DND-41 (cell line): ENCODE data around the gene ADM2.

Source experiments
- ATAC-seq: fragments of 200-7000 bp; cut with Tn5 transposase; 3 replicates; pipeline ENCODE4 v1.9.1; 2021; ENCODE audit warnings: low read depth; ENCODE audit not compliant: insufficient read depth
- DNase-seq: peaks from one replicate; pipeline ENCODE4 v3.0.0-alpha.2; 2020
- H2AFZ ChIP-seq: 2 replicates; pipeline ENCODE4 v1.6.0; 2012; ENCODE audit warnings: low read depth, low read length
- H3K27ac ChIP-seq: 2 replicates; pipeline ENCODE4 v1.5.1; 2012; ENCODE audit warnings: low read length, inconsistent platforms
- H3K27me3 ChIP-seq: fragments of 200-600 bp; sonication (generic); 2 replicates; pipeline ENCODE4 v1.6.0; 2012; ENCODE audit warnings: low read length, mild to moderate bottlenecking, inconsistent platforms; ENCODE audit not compliant: insufficient read depth, poor library complexity
- H3K36me3 ChIP-seq: 2 replicates; pipeline ENCODE4 v1.5.1; 2012; ENCODE audit warnings: low read length, inconsistent platforms; ENCODE audit not compliant: insufficient read depth
- H3K4me1 ChIP-seq: 2 replicates; pipeline ENCODE4 v1.5.1; 2012; ENCODE audit warnings: mild to moderate bottlenecking, low read length; ENCODE audit not compliant: insufficient read depth
- H3K4me2 ChIP-seq: 2 replicates; pipeline ENCODE4 v1.6.0; 2012; ENCODE audit warnings: mild to moderate bottlenecking, moderate library complexity, low read length, inconsistent platforms; ENCODE audit not compliant: insufficient read depth
- H3K4me3 ChIP-seq, 2 experiments: fragments of 200-600 bp in 1 of 2; shearing (Covaris generic) in 1 of 2; 2 replicates each; pipeline ENCODE4 v1.5.1; 2012 to 2016; ENCODE audit warnings: inconsistent platforms in 2 of 2, low read length in 2 of 2, mild to moderate bottlenecking in 2 of 2, low read depth in 1 of 2, moderate library complexity in 1 of 2
- H3K79me2 ChIP-seq: 2 replicates; pipeline ENCODE4 v1.6.0; 2012; ENCODE audit warnings: low read length, inconsistent platforms; ENCODE audit not compliant: insufficient read depth
- H3K9ac ChIP-seq: 2 replicates; pipeline ENCODE4 v1.6.0; 2012; ENCODE audit warnings: low read depth, mild to moderate bottlenecking, inconsistent platforms, low read length, moderate library complexity
- H3K9me3 ChIP-seq: 2 replicates; pipeline ENCODE4 v1.5.1; 2012; ENCODE audit warnings: low read length, moderate library complexity, mild to moderate bottlenecking, inconsistent platforms; ENCODE audit not compliant: insufficient read depth, severe bottlenecking
- H4K20me1 ChIP-seq: 2 replicates; pipeline ENCODE4 v1.6.0; 2012; ENCODE audit warnings: low read length; ENCODE audit not compliant: insufficient read depth
- EZH2 ChIP-seq: IDR thresholded peaks from 3 replicates; pipeline ENCODE4 v1.6.1; 2012; ENCODE audit warnings: borderline replicate concordance, low read depth, mild to moderate bottlenecking, moderate library complexity, low read length, inconsistent platforms; ENCODE audit not compliant: severe bottlenecking
- TF ChIP-seq, protein P1 (sequence below): IDR thresholded peaks from 2 replicates; pipeline ENCODE4 v1.5.1; 2012; ENCODE audit warnings: borderline replicate concordance, low read length, moderate library complexity, mild to moderate bottlenecking; ENCODE audit not compliant: poor library complexity, severe bottlenecking; ENCODE audit errors: extremely low read depth

The ADM2 gene

GRCh38 chr22:50445071-50445879, 36.1 kb upstream of the ADM2 start:
- Histone ChIP-seq H3K9me3 (no peaks in the 10 kb centered on the region), H3K9ac (no peak overlapping the region), H2AFZ (no peak overlapping the region), H3K36me3 (peaks cover 85% of the 10 kb centered on the region), H3K27ac (peak overlapping the region; percentile 42; the same call in 1 of the 2 replicates), H3K4me1 (peaks cover 5% of the 10 kb centered on the region; the same call in 1 of the 2 replicates), H4K20me1 (peaks cover 53% of the 10 kb centered on the region), H3K4me2 (no peak overlapping the region), H3K27me3 (no peaks in the 10 kb centered on the region), H3K4me3 (no peak overlapping the region), H3K79me2 (0 out of 2 replicates have a peak, but pooled peaks cover under 1% of the 10 kb centered on the region)
- TF ChIP-seq EZH2 = no peak
- TF ChIP-seq, protein P1, sequence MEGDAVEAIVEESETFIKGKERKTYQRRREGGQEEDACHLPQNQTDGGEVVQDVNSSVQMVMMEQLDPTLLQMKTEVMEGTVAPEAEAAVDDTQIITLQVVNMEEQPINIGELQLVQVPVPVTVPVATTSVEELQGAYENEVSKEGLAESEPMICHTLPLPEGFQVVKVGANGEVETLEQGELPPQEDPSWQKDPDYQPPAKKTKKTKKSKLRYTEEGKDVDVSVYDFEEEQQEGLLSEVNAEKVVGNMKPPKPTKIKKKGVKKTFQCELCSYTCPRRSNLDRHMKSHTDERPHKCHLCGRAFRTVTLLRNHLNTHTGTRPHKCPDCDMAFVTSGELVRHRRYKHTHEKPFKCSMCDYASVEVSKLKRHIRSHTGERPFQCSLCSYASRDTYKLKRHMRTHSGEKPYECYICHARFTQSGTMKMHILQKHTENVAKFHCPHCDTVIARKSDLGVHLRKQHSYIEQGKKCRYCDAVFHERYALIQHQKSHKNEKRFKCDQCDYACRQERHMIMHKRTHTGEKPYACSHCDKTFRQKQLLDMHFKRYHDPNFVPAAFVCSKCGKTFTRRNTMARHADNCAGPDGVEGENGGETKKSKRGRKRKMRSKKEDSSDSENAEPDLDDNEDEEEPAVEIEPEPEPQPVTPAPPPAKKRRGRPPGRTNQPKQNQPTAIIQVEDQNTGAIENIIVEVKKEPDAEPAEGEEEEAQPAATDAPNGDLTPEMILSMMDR = no peak
- ATAC-seq = peak; percentile 30; the same call in 2 of the 3 replicates
- peak; percentile 47 for DNase-seq

DNA sequence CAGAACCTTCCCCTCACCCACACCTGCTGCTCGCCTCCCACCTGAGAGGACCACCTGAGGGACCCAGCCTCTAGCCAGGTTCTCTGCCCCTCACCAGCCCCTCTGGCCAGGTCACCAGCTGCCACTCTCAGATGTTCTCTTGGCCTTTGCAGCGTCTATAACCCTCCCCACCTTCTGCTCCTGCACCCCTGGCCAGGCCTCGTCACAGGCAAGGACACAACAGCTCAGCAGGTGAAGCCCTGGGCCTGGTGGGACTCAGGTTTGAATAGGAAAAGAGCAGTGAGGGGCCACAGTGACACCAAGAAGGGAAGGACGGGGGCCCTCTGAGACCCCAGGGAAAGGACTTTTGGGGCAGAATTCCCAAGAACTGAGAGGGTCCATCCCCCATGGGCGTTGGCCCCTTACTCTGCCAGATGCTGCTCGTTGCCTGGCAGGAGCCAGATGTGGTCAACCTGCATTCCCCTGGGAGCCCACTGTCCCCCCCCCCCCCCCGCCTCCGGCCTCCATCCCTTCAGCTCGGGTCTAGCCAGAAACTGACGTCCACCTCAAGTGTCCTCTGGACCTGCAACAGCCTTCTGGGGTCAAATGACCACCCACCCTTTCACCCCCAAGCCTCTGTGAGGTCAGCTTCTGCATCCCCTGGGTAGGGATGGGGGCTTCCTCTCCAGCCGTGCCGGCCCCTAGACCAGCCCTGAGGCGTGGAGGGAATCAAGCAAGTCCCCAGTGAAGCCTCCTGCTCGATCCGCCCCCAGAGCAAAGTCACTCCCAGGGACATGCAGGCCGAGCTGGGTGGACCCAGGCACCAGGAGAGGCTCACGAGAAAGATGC, 35.2 kb upstream of the ADM2 start:
- Histone ChIP-seq H3K9me3 (no peaks in the 10 kb centered on the region), H3K4me1 (peaks cover 5% of the 10 kb centered on the region; the same call in 1 of the 2 replicates), H3K27me3 (no peaks in the 10 kb centered on the region), H3K79me2 (peaks cover 3% of the 10 kb centered on the region; the same call in 1 of the 2 replicates), H3K9ac (no peak overlapping the region), H3K4me2 (no peak overlapping the region), H3K36me3 (peaks cover 84% of the 10 kb centered on the region), H3K4me3 (no peak overlapping the region), H4K20me1 (peaks cover 48% of the 10 kb centered on the region), H2AFZ (no peak overlapping the region), H3K27ac (peak overlapping the region; percentile 2; the same call in 1 of the 2 replicates)
- TF ChIP-seq EZH2 = no peak
- TF ChIP-seq, protein P1 = no peak
- ATAC-seq (no peak), DNase-seq (no peak)

DNA sequence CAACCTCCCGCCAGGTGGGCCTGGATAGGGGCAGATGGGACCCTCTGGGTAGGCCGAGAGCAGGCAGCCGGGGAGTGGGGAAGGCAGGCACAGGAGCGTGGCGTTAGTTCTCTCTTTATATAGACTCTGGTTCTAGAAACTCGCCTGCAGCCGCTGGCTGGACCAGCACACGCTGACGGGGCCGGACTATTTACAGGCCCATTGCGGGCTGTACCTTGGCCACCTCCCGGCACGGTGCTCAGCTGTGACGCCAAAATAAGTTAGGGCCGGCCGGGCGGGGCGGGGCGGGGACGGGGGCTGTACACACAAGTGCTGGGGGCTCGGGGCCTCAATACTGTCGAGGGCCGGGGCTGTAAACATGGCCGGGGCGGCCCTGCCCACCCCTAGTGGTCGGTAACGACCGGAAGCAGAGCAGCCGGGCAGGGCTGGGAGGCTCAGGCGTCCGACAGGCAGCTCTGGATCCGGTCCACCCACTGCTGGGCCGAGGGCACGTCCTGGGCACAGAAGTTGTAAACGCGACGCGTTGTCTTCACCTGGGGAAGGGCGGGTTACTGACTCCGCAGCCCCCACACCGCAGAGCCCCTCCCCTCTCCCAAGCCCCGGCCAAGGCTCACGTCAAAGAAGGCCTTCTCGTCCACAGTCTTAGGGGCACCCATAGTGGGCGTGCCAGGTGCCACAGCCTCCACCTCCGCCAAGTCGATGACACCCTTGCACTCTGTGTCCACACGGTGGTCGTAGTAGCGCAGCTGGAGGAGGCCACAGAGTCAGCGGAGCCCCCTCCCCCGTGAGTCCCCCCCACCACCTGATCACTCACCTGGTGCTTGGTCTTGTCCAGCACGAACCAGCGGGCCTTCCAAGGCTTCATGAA, 34.4 kb upstream of the ADM2 start:
- peaks cover 82% of the 10 kb centered on the region for H3K36me3 ChIP-seq
- no peak overlapping the region for H3K4me3 ChIP-seq
- H3K79me2 ChIP-seq = peaks cover 3% of the 10 kb centered on the region; the same call in 1 of the 2 replicates
- no peak overlapping the region for H3K4me2 ChIP-seq
- no peak overlapping the region for H2AFZ ChIP-seq
- DNase-seq = no peak
- H3K4me1 ChIP-seq = peaks cover 5% of the 10 kb centered on the region; the same call in 1 of the 2 replicates
- no peak overlapping the region for H3K27ac ChIP-seq
- H3K9ac ChIP-seq = no peak overlapping the region
- ATAC-seq = no peak
- H3K27me3 ChIP-seq = no peaks in the 10 kb centered on the region
- H4K20me1 ChIP-seq = peaks cover 43% of the 10 kb centered on the region
- no peaks in the 10 kb centered on the region for H3K9me3 ChIP-seq
- TF ChIP-seq, protein P1 = no peak
- no peak for TF ChIP-seq EZH2
